Measurements from ENCODE around the gene DDX11. TPM values are rescaled to one million over a fixed set of nuclear protein-coding genes. Genes with fewer than 3 reads are reported as not detected.

Gene DDX11
- total RNA-seq (2022; extraction: Qiagen RNA extraction; ENCODE audit: low read depth) = 45.6 to 57.7 TPM (median 53.6 TPM) in 5 replicates

GRCh38 chr12:31073527-31074332 lies at the start of gene DDX11:
Gene DDX11 (plus strand): TSS chr12:31073860. CDS start chr12:31078394, 4,534 bp downstream.

Other genes with a start within 250 kb of the DDX11 start
- 0.03 to 0.09 TPM (median 0.09 TPM) in 4 of 5 replicates, not detected in the other for gene TSPAN11, start 147.1 kb upstream of the DDX11 start, total RNA-seq (2022; extraction: Qiagen RNA extraction; ENCODE audit: low read depth)